IPS DF 19.7 (cell line): ENCODE measurements around the gene HSF2BP.
"Not testable (repeated sequence)": the region's sequence is repeated elsewhere in the genome, so short reads cannot be mapped to it uniquely, and the experiment has no call there.

Experiments used
- DNase-seq: peaks from one replicate; pipeline ENCODE4 v3.0.0-alpha.2; 2013; ENCODE audit warnings: low read depth, low spot score

HSF2BP gene

GRCh38 chr21:43687566-43688399, 28.5 kb upstream of the HSF2BP start:
- DNase-seq: no peak

GRCh38 chr21:43686811-43687565, 27.7 kb upstream of the HSF2BP start:
- DNase-seq: no peak

GRCh38 chr21:43684424-43684823, 25.1 kb upstream of the HSF2BP start:
- no peak for DNase-seq

GRCh38 chr21:43681650-43682049, 22.4 kb upstream of the HSF2BP start:
- no peak for DNase-seq

GRCh38 chr21:43680421-43680820, 21.1 kb upstream of the HSF2BP start:
- not testable (repeated sequence) for DNase-seq

- DNase-seq: no peak
These were observed 20.7 kb upstream of the HSF2BP start for GRCh38 chr21:43679951-43680350.

GRCh38 chr21:43676391-43676790, 17.1 kb upstream of the HSF2BP start:
- DNase-seq: no peak

- DNase-seq: no peak
These were observed 16.6 kb upstream of the HSF2BP start for GRCh38 chr21:43675871-43676270.

GRCh38 chr21:43669828-43670605, 10.7 kb upstream of the HSF2BP start:
- DNase-seq: no peak

- DNase-seq: no peak
These were observed 8.1 kb upstream of the HSF2BP start for GRCh38 chr21:43667191-43667904.

GRCh38 chr21:43665879-43666278, 6.6 kb upstream of the HSF2BP start:
- DNase-seq: no peak

GRCh38 chr21:43664358-43664757, 5.1 kb upstream of the HSF2BP start:
- DNase-seq: no peak

GRCh38 chr21:43663033-43663432, 3.7 kb upstream of the HSF2BP start:
- no peak for DNase-seq

- no peak for DNase-seq
These were observed 3.0 kb upstream of the HSF2BP start for GRCh38 chr21:43662286-43662685.

GRCh38 chr21:43658769-43659135, 536 bp downstream of the HSF2BP start:
- no peak for DNase-seq

GRCh38 chr21:43658088-43658741, 1.1 kb downstream of the HSF2BP start:
- DNase-seq: no peak

- DNase-seq: no peak
These were observed 1.8 kb downstream of the HSF2BP start for GRCh38 chr21:43657355-43658087.

GRCh38 chr21:43654806-43655489, 4.3 kb downstream of the HSF2BP start:
- DNase-seq: no peak

GRCh38 chr21:43653626-43654025, 5.7 kb downstream of the HSF2BP start:
- no peak for DNase-seq

- DNase-seq: no peak
These were observed 6.7 kb downstream of the HSF2BP start for GRCh38 chr21:43652616-43653015.
